HepG2 (cell line): ENCODE results near the gene PLEKHG2. TPM values are rescaled to one million over a fixed set of nuclear protein-coding genes. Genes with fewer than 3 reads are reported as not detected.
A peak's percentile ranks its signal among the peaks of the same experiment; 100 is the strongest.

ENCODE experiments used
- CCDC6 ChIP-seq: sonication (generic); formaldehyde crosslinking; IDR thresholded peaks from 2 replicates; pipeline ENCODE4 v1.8.1; 2022; ENCODE audit warnings: mild to moderate bottlenecking, missing genetic modification reagents, moderate library complexity
- FOSL1 ChIP-seq: sonication (generic); formaldehyde crosslinking; IDR thresholded peaks from 2 replicates; pipeline ENCODE4 v1.9.0; 2021; ENCODE audit warnings: missing genetic modification reagents, borderline replicate concordance
- HMGA1 ChIP-seq: sonication (generic); formaldehyde crosslinking; conservative IDR thresholded peaks from 2 replicates; pipeline ENCODE4 v1.4.0; 2020; ENCODE audit warnings: missing genetic modification reagents
- HNF4A ChIP-seq: sonication (generic); formaldehyde crosslinking; IDR thresholded peaks from 2 replicates; pipeline ENCODE4 v1.4.0; 2020; ENCODE audit warnings: missing genetic modification reagents
- RXRB ChIP-seq: IDR thresholded peaks from 2 replicates; pipeline ENCODE4 v1.6.1; 2016; ENCODE audit warnings: borderline replicate concordance, missing genetic modification reagents, missing compliant biosample characterization
- ZBTB3 ChIP-seq: sonication (generic); formaldehyde crosslinking; IDR thresholded peaks from 2 replicates; pipeline ENCODE4 v1.4.0; 2020; ENCODE audit warnings: low read depth, mild to moderate bottlenecking, moderate library complexity, missing genetic modification reagents, borderline replicate concordance
- ZNF292 ChIP-seq: sonication (generic); formaldehyde crosslinking; IDR thresholded peaks from 2 replicates; pipeline ENCODE4 v1.8.1; 2022; ENCODE audit warnings: mild to moderate bottlenecking, low read depth, missing genetic modification reagents, borderline replicate concordance
- ZNF44 ChIP-seq: sonication (generic); formaldehyde crosslinking; IDR thresholded peaks from 2 replicates; pipeline ENCODE4 v1.5.1; 2020; ENCODE audit warnings: mild to moderate bottlenecking, missing genetic modification reagents
- ZNF720 ChIP-seq: sonication (generic); formaldehyde crosslinking; IDR thresholded peaks from 2 replicates; pipeline ENCODE4 v1.4.0; 2020; ENCODE audit warnings: missing genetic modification reagents
- ZSCAN31 ChIP-seq: sonication (generic); formaldehyde crosslinking; IDR thresholded peaks from 2 replicates; pipeline ENCODE4 v1.5.0; 2020; ENCODE audit warnings: low read depth, mild to moderate bottlenecking, missing genetic modification reagents
- polyA plus RNA-seq, 8 experiments: library from polyadenylated mRNA; depleted of rRNA in 3 of 8; stranded (reverse) in 7 of 8; unstranded in 1 of 8; fragments of >200 nt; fragmentation: Illumina TruSeq in 4 of 8; extraction: Trizol in 4 of 8; gene quantifications; 2 replicates each; pipeline versions ENCODE4 v1.2.1 to v1.2.3, GENCODE V29; 2011 to 2016; ENCODE audit warnings: low read depth in 4 of 8, missing spikeins in 1 of 8, mixed read lengths in 1 of 8; ENCODE audit not compliant: insufficient read depth in 1 of 8
- total RNA-seq, 5 experiments: library from RNA; depleted of rRNA; stranded (reverse); fragments of >200 nt; fragmentation: Illumina TruSeq; extraction: Trizol; gene quantifications; 2 replicates each; pipeline ENCODE4 v1.2.3, GENCODE V29; 2016; ENCODE audit warnings: low read depth in 1 of 5
- TF ChIP-seq, protein P1 (sequence below): IDR thresholded peaks from 2 replicates; pipeline ENCODE4 v1.6.1; 2016; ENCODE audit warnings: mild to moderate bottlenecking
- TF ChIP-seq, protein P2 (sequence below): sonication (generic); formaldehyde crosslinking; IDR thresholded peaks from 2 replicates; pipeline ENCODE4 v1.5.1; 2020; ENCODE audit warnings: missing genetic modification reagents, mild to moderate bottlenecking, borderline replicate concordance
- TF ChIP-seq, protein P3 (sequence below): sonication (generic); formaldehyde crosslinking; IDR thresholded peaks from 2 replicates; pipeline ENCODE4 v1.4.0; 2020; ENCODE audit warnings: missing genetic modification reagents
- TF ChIP-seq, protein P4 (sequence below): sonication (generic); formaldehyde crosslinking; IDR thresholded peaks from 2 replicates; pipeline ENCODE4 v1.4.0; 2020; ENCODE audit warnings: missing genetic modification reagents
- TF ChIP-seq, protein P5 (sequence below): sonication (generic); formaldehyde crosslinking; IDR thresholded peaks from 2 replicates; pipeline ENCODE4 v1.8.1; 2023; ENCODE audit warnings: missing genetic modification reagents, mild to moderate bottlenecking, borderline replicate concordance

Gene PLEKHG2
- total and polyA plus RNA-seq, 2 of the 13 experiments (the other 11 are each of a cell fraction or from before 2014, with no cell fraction given) = 3.6 to 6.8 TPM

DNA sequence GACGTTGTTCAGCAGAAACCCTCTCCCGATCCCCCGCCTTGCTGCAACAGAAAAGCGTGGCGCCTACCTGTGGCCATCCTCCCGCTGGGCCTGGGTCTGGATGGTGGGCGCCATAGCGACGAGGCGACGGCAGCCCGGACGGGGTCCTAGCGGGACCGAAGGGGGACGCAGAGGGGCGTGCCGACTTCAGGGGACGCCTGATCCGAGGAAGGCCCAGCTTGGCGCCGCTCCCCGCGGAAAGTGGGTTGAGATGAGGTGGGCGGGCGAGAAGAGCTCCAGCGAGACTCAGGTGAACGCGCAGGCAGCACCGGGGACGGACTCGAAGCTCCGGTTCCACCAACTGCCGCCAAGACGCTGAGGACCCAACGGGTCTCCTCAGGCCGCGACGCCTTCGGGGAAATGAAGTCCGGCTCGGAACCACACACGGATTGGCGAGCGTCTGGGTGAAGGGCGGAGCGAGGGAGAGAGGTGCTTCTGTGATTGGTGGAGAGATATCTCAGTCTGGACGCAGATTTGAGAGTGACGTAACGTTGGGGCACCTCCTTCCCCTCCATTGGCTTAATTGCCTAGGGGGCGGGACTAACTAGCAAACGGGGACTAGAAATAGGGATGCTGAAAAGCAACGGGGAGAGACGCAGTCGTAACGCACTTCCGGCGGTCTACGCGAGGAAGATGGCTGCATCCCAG, 21.6 kb upstream of the PLEKHG2 start, which contains the start of the genes MED29 and PAF1 (continued):
- TF ChIP-seq, protein P1, sequence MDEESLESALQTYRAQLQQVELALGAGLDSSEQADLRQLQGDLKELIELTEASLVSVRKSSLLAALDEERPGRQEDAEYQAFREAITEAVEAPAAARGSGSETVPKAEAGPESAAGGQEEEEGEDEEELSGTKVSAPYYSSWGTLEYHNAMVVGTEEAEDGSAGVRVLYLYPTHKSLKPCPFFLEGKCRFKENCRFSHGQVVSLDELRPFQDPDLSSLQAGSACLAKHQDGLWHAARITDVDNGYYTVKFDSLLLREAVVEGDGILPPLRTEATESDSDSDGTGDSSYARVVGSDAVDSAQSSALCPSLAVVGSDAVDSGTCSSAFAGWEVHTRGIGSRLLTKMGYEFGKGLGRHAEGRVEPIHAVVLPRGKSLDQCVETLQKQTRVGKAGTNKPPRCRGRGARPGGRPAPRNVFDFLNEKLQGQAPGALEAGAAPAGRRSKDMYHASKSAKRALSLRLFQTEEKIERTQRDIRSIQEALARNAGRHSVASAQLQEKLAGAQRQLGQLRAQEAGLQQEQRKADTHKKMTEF = peak; percentile 83
- TF ChIP-seq ZSCAN31 = peak; percentile 83
- no peak for TF ChIP-seq ZBTB3
- TF ChIP-seq, protein P2, sequence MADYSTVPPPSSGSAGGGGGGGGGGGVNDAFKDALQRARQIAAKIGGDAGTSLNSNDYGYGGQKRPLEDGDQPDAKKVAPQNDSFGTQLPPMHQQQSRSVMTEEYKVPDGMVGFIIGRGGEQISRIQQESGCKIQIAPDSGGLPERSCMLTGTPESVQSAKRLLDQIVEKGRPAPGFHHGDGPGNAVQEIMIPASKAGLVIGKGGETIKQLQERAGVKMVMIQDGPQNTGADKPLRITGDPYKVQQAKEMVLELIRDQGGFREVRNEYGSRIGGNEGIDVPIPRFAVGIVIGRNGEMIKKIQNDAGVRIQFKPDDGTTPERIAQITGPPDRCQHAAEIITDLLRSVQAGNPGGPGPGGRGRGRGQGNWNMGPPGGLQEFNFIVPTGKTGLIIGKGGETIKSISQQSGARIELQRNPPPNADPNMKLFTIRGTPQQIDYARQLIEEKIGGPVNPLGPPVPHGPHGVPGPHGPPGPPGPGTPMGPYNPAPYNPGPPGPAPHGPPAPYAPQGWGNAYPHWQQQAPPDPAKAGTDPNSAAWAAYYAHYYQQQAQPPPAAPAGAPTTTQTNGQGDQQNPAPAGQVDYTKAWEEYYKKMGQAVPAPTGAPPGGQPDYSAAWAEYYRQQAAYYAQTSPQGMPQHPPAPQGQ = no peak
- 0 out of 2 replicates have a peak, but pooled peaks have one; percentile 24 for TF ChIP-seq RXRB (CRISPR knock-in tag)
- TF ChIP-seq ZNF720 (CRISPR knock-in tag) = no peak
- no peak for TF ChIP-seq FOSL1 (CRISPR knock-in tag)
- TF ChIP-seq, protein P3, sequence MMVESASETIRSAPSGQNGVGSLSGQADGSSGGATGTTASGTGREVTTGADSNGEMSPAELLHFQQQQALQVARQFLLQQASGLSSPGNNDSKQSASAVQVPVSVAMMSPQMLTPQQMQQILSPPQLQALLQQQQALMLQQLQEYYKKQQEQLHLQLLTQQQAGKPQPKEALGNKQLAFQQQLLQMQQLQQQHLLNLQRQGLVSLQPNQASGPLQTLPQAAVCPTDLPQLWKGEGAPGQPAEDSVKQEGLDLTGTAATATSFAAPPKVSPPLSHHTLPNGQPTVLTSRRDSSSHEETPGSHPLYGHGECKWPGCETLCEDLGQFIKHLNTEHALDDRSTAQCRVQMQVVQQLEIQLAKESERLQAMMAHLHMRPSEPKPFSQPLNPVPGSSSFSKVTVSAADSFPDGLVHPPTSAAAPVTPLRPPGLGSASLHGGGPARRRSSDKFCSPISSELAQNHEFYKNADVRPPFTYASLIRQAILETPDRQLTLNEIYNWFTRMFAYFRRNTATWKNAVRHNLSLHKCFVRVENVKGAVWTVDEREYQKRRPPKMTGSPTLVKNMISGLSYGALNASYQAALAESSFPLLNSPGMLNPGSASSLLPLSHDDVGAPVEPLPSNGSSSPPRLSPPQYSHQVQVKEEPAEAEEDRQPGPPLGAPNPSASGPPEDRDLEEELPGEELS (CRISPR knock-in tag) = no peak
- TF ChIP-seq ZNF292 (CRISPR knock-in tag) = no peak; the same call in 1 of the 2 replicates
- TF ChIP-seq ZNF44 (CRISPR knock-in tag) = peak; percentile 68; the same call in 1 of the 2 replicates
- no peak for TF ChIP-seq HMGA1 (CRISPR knock-in tag)
- TF ChIP-seq HNF4A (CRISPR knock-in tag) = no peak
- peak; percentile 30; the same call in 1 of the 2 replicates for TF ChIP-seq CCDC6
- TF ChIP-seq, protein P4, sequence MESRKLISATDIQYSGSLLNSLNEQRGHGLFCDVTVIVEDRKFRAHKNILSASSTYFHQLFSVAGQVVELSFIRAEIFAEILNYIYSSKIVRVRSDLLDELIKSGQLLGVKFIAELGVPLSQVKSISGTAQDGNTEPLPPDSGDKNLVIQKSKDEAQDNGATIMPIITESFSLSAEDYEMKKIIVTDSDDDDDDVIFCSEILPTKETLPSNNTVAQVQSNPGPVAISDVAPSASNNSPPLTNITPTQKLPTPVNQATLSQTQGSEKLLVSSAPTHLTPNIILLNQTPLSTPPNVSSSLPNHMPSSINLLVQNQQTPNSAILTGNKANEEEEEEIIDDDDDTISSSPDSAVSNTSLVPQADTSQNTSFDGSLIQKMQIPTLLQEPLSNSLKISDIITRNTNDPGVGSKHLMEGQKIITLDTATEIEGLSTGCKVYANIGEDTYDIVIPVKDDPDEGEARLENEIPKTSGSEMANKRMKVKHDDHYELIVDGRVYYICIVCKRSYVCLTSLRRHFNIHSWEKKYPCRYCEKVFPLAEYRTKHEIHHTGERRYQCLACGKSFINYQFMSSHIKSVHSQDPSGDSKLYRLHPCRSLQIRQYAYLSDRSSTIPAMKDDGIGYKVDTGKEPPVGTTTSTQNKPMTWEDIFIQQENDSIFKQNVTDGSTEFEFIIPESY (CRISPR knock-in tag) = no peak
- TF ChIP-seq, protein P5, sequence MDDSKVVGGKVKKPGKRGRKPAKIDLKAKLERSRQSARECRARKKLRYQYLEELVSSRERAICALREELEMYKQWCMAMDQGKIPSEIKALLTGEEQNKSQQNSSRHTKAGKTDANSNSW = peak; percentile 54; the same call in 1 of the 2 replicates
